ENCODE results near the gene CWC25.

GRCh38 chr17:38853292-38854219, 28.4 kb upstream of the CWC25 start, which contains the start of gene RPL23:
- TF ChIP-seq, protein P1, sequence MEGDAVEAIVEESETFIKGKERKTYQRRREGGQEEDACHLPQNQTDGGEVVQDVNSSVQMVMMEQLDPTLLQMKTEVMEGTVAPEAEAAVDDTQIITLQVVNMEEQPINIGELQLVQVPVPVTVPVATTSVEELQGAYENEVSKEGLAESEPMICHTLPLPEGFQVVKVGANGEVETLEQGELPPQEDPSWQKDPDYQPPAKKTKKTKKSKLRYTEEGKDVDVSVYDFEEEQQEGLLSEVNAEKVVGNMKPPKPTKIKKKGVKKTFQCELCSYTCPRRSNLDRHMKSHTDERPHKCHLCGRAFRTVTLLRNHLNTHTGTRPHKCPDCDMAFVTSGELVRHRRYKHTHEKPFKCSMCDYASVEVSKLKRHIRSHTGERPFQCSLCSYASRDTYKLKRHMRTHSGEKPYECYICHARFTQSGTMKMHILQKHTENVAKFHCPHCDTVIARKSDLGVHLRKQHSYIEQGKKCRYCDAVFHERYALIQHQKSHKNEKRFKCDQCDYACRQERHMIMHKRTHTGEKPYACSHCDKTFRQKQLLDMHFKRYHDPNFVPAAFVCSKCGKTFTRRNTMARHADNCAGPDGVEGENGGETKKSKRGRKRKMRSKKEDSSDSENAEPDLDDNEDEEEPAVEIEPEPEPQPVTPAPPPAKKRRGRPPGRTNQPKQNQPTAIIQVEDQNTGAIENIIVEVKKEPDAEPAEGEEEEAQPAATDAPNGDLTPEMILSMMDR (IDR thresholded peaks at IDR 0.05 in 2 of 3, conservative IDR thresholded peaks at IDR 0.05 in 1 of 3; ENCODE audit: borderline replicate concordance in 1 of 3, insufficient read depth in 1 of 3, low read depth in 2 of 3, low read length in 2 of 3): no peak
- TF ChIP-seq EZH2 (IDR thresholded peaks at IDR 0.05) (no peak), POLR2A (IDR thresholded peaks at IDR 0.05; ENCODE audit: borderline replicate concordance, extremely low read depth, insufficient read depth, insufficient read length) (peak; percentile 98), EZH2phosphoT487 (IDR thresholded peaks at IDR 0.05; ENCODE audit: borderline replicate concordance) (no peak), POLR2AphosphoS5 (IDR thresholded peaks at IDR 0.05; ENCODE audit: low read depth, low read length) (peak; percentile 98), ZNF274 (IDR thresholded peaks at IDR 0.05; ENCODE audit: low read depth, low read length) (no peak), SIN3A (IDR thresholded peaks at IDR 0.05; ENCODE audit: low read depth) (peak; percentile 74; the same call in 1 of the 2 replicates), MAX (IDR thresholded peaks at IDR 0.05) (peak; percentile 91), YY1 (IDR thresholded peaks at IDR 0.05; ENCODE audit: extremely low read depth, insufficient replicate concordance, low read depth, low read length) (no peak), CBX3 (IDR thresholded peaks at IDR 0.05; ENCODE audit: low read depth) (peak; percentile 77; the same call in 1 of the 2 replicates)
- TF ChIP-seq, protein P2, sequence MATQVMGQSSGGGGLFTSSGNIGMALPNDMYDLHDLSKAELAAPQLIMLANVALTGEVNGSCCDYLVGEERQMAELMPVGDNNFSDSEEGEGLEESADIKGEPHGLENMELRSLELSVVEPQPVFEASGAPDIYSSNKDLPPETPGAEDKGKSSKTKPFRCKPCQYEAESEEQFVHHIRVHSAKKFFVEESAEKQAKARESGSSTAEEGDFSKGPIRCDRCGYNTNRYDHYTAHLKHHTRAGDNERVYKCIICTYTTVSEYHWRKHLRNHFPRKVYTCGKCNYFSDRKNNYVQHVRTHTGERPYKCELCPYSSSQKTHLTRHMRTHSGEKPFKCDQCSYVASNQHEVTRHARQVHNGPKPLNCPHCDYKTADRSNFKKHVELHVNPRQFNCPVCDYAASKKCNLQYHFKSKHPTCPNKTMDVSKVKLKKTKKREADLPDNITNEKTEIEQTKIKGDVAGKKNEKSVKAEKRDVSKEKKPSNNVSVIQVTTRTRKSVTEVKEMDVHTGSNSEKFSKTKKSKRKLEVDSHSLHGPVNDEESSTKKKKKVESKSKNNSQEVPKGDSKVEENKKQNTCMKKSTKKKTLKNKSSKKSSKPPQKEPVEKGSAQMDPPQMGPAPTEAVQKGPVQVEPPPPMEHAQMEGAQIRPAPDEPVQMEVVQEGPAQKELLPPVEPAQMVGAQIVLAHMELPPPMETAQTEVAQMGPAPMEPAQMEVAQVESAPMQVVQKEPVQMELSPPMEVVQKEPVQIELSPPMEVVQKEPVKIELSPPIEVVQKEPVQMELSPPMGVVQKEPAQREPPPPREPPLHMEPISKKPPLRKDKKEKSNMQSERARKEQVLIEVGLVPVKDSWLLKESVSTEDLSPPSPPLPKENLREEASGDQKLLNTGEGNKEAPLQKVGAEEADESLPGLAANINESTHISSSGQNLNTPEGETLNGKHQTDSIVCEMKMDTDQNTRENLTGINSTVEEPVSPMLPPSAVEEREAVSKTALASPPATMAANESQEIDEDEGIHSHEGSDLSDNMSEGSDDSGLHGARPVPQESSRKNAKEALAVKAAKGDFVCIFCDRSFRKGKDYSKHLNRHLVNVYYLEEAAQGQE (IDR thresholded peaks at IDR 0.05; ENCODE audit: low read depth): no peak
